HAP-1 (cell line): ENCODE results near the gene TMEM74B.

Source experiments
- DNase-seq, 2 experiments: peaks; one replicate each; pipeline ENCODE4 v3.0.0-alpha.2; 2016 to 2020; ENCODE audit warnings: low spot score in 2 of 2
- H3K27me3 ChIP-seq: fragments of 250-450 bp; sonication (Bioruptor Pico); 2 replicates; pipeline ENCODE4 v1.5.1; 2020; ENCODE audit warnings: low read depth, mild to moderate bottlenecking, moderate library complexity
- H3K36me3 ChIP-seq: fragments of 250-450 bp; sonication (Bioruptor Pico); replicated peaks from 2 replicates; pipeline ENCODE4 v1.5.1; 2020; ENCODE audit warnings: mild to moderate bottlenecking
- H3K4me1 ChIP-seq: fragments of 250-450 bp; sonication (Bioruptor Pico); 2 replicates; pipeline ENCODE4 v1.5.1; 2020; ENCODE audit warnings: mild to moderate bottlenecking
- H3K4me3 ChIP-seq: fragments of 250-450 bp; sonication (Bioruptor Pico); 2 replicates; pipeline ENCODE4 v1.5.1; 2020; ENCODE audit warnings: mild to moderate bottlenecking, moderate library complexity
- H3K9me3 ChIP-seq: fragments of 250-450 bp; sonication (Bioruptor Pico); 2 replicates; pipeline ENCODE4 v1.5.1; 2020; ENCODE audit warnings: mild to moderate bottlenecking, moderate library complexity
- in situ Hi-C: fragments of 300-500 bp; cut with MboI; formaldehyde crosslinking; loops from 3 replicates; pipeline ENCODE4 v1.14.3; 2020; ENCODE audit warnings: low sequenced_read_pairs, inconsistent platforms, mixed read lengths

The TMEM74B gene

DNA sequence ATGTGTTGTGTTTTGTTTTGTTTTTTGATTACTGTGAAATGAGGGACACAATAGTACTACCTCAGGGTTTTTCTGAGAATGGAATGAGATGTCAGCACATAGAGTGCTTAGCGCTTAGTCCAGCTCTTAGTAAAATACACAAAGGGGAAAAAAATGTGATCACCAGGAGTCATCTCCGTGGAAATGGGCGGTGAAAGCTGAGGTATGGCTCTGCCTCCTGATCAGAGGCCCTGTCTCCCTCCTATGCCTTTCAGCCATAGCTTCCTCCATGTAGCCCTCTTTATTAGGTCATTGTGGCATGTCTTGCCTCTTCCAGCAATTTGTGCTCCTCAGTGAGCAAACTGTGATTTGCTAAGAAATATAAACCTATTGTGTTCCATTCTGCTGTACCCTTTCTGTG is 53.4 kb downstream of the TMEM74B start:
- H3K36me3 ChIP-seq, result peaks cover 78% of the 10 kb centered on the region
- H3K4me1 ChIP-seq, result no peaks in the 10 kb centered on the region
- in situ Hi-C loops, result no loop called here
- H3K9me3 ChIP-seq, result no peaks in the 10 kb centered on the region
- H3K4me3 ChIP-seq, result no peak overlapping the region
- H3K27me3 ChIP-seq, result no peaks in the 10 kb centered on the region
- no peak for DNase-seq

DNA sequence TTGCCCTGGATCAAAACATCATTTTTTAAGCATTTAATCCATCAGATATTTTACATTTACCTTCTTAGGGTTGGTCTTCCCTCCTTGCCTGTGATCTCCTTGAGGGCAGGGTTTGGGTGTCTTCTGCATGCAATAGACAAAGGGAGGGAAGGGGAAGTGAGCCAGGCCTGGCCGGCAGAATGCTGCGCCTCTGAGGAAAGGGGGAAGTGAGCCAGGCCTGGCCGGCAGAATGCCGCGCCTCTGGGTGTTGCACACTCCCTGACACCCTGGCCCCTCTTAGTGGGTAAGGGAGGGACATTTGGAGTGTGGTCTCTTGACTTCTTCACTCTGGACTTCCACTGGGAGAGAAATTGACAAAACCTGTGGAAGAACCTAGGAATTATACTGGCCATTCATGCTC is 53.9 kb downstream of the TMEM74B start:
- DNase-seq, result no peak
- Histone ChIP-seq H3K36me3 (peaks cover 78% of the 10 kb centered on the region), H3K4me3 (no peak overlapping the region), H3K4me1 (no peaks in the 10 kb centered on the region), H3K9me3 (no peaks in the 10 kb centered on the region), H3K27me3 (no peaks in the 10 kb centered on the region)
- in situ Hi-C loops, result no loop called here
